ENCODE measurements around the gene BIRC3. TPM values are rescaled to one million over a fixed set of nuclear protein-coding genes. Genes with fewer than 3 reads are reported as not detected.

The BIRC3 gene
- total RNA-seq, 1 experiment from 2014 or later: 4.7 TPM

- Histone ChIP-seq H3K9me2 (ENCODE audit: insufficient read depth) (no peaks in the 10 kb centered on the region), H3K36me3 (ENCODE audit: control insufficient read depth in 1 of 2, insufficient read depth in 2 of 2, low read length in 2 of 2) (peaks cover 6 to 10% of the 10 kb centered on the region in 2 experiments; a peak in 2 of 4 replicates), H3K27me3 (ENCODE audit: insufficient read depth, low read length) (no peaks in the 10 kb centered on the region), H3K9me3 (ENCODE audit: control insufficient read depth in 1 of 2, insufficient read depth in 1 of 2, low read depth in 1 of 2, low read length in 2 of 2) (no peaks in the 10 kb centered on the region), H3K4me1 (ENCODE audit: control insufficient read depth in 1 of 2, insufficient read depth in 2 of 2, low read length in 2 of 2) (peaks cover 2 to 22% of the 10 kb centered on the region in 2 experiments; a peak in 3 of 4 replicates), H2AFZ (ENCODE audit: low read depth, low read length, poor library complexity, severe bottlenecking) (peak within 1 kb of the TSS; percentile 74), H3K4me2 (ENCODE audit: low read length) (peak within 1 kb of the TSS; percentile 86), H3K4me3 (replicated peaks in 1 of 2; ENCODE audit: low read depth in 1 of 2, low read length in 2 of 2) (peak within 1 kb of the TSS; percentile 75 to 80), H3K27ac (ENCODE audit: low read depth, low read length) (peak within 1 kb of the TSS; percentile 62), H3K9ac (ENCODE audit: low read length) (peak within 1 kb of the TSS; percentile 85), H4K20me1 (ENCODE audit: insufficient read depth) (no peaks in the 10 kb centered on the region), H3K79me2 (ENCODE audit: insufficient read depth, low read length) (peaks cover 43% of the 10 kb centered on the region)
- BruUV-seq (replicated peaks): TSS peak; percentile 88
- DNase-seq (ENCODE audit: low read depth, low spot score): peak; percentile 78
- ChIA-PET RAD21 (ENCODE audit: low non-redundant PET in 1 of 2, low total read pairs in 2 of 2, uncharacterized antibody in 2 of 2, unreplicated experiment in 2 of 2) (no interaction called here), CTCF (no interaction called here), POLR2A (interaction anchor here (0.6 kb wide), 1 partner anchor 153 kb away, joined by 3 read pairs; no protein-coding TSS in a partner anchor)
- intact Hi-C loops (cut with micrococcal nuclease): loop anchor here (10.0 kb wide), 1 partner anchor 482 kb away; no protein-coding TSS in a partner anchor
- ATAC-seq: peak; percentile 91
- TF ChIP-seq EZH2phosphoT487 (IDR thresholded peaks at IDR 0.05; ENCODE audit: borderline replicate concordance) (no peak), ELF1 (IDR thresholded peaks at IDR 0.05; ENCODE audit: borderline replicate concordance, low read depth) (peak; percentile 67), ZNF274 (IDR thresholded peaks at IDR 0.05; ENCODE audit: low read depth, low read length) (no peak), REST (IDR thresholded peaks at IDR 0.05; ENCODE audit: low read depth) (no peak), FOSL1 (IDR thresholded peaks at IDR 0.05; ENCODE audit: low read depth) (peak; percentile 66), CTCF (IDR thresholded peaks at IDR 0.05 in 2 of 3, conservative IDR thresholded peaks at IDR 0.05 in 1 of 3; ENCODE audit: borderline replicate concordance in 1 of 3, insufficient read depth in 1 of 3, low read depth in 2 of 3, low read length in 2 of 3) (peak; percentile 49 to 76 (median 53); a peak in 5 of 6 replicates), ATF3 (IDR thresholded peaks at IDR 0.05) (no peak), TCF7L2 (IDR thresholded peaks at IDR 0.05; ENCODE audit: borderline replicate concordance, extremely low read depth, insufficient read depth, insufficient read length) (no peak), MAX (IDR thresholded peaks at IDR 0.05) (peak; percentile 82), ZBTB33 (IDR thresholded peaks at IDR 0.05; ENCODE audit: extremely low read depth, insufficient replicate concordance, low read length) (no peak), SRF (IDR thresholded peaks at IDR 0.05; ENCODE audit: low read depth) (peak; percentile 52; the same call in 1 of the 2 replicates), SIN3A (IDR thresholded peaks at IDR 0.05; ENCODE audit: low read depth) (peak; percentile 90), POLR2A (IDR thresholded peaks at IDR 0.05; ENCODE audit: borderline replicate concordance, extremely low read depth, insufficient read depth, insufficient read length) (peak; percentile 63), EZH2 (IDR thresholded peaks at IDR 0.05) (no peak), EGR1 (IDR thresholded peaks at IDR 0.05; ENCODE audit: low read depth) (no peak), JUND (IDR thresholded peaks at IDR 0.05) (peak; percentile 62), RAD21 (IDR thresholded peaks at IDR 0.05; ENCODE audit: low read depth) (peak; percentile 54), POLR2AphosphoS5 (IDR thresholded peaks at IDR 0.05; ENCODE audit: low read depth, low read length) (peak; percentile 94), CEBPB (IDR thresholded peaks at IDR 0.05; ENCODE audit: low read depth) (no peak)
Observed at GRCh38 chr11:102346748-102347461, 29.6 kb downstream of the BIRC3 start, which contains the start of gene BIRC2. TSS of gene BIRC2 (plus strand) at chr11:102347214. CDS start at chr11:102349855, 2,641 bp downstream.
